Lower leg skin (tissue), 3 donors: ENCODE data around the gene ZIC1.

ENCODE experiments used
- POLR2A ChIP-seq, 2 donors: fragments of 450-650 bp; IDR thresholded peaks; one replicate each; pipeline ENCODE4 v1.6.1; 2016 to 2017; ENCODE audit warnings: antibody characterized with exemption in 2 of 2, mild to moderate bottlenecking in 1 of 2, moderate library complexity in 1 of 2
- TF ChIP-seq, protein P1 (sequence below), 3 donors: fragments of 450-650 bp; IDR thresholded peaks; one replicate each; pipeline ENCODE4 v1.5.1; 2016; ENCODE audit warnings: antibody characterized with exemption in 3 of 3, mild to moderate bottlenecking in 3 of 3, moderate library complexity in 2 of 3

DNA sequence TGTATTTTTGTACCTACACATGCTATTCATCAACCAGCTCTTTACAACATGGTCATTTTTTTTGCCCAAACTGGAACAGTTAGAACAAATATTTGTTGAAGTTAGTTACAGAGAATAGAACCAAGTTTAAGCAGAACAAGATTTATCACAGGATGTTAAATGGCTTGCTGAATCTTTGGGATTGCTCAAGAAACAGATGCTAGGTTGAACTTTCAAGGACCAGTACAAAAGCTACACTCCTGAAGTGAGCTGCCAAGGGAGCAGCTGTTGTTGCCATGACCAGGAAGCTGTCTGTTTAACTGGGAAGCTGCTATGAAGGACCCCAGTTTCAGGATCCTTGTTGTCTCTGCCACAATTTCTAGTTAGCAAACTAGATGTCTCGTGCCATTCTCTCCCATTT is 53.7 kb downstream of the ZIC1 start:
- TF ChIP-seq, protein P1, sequence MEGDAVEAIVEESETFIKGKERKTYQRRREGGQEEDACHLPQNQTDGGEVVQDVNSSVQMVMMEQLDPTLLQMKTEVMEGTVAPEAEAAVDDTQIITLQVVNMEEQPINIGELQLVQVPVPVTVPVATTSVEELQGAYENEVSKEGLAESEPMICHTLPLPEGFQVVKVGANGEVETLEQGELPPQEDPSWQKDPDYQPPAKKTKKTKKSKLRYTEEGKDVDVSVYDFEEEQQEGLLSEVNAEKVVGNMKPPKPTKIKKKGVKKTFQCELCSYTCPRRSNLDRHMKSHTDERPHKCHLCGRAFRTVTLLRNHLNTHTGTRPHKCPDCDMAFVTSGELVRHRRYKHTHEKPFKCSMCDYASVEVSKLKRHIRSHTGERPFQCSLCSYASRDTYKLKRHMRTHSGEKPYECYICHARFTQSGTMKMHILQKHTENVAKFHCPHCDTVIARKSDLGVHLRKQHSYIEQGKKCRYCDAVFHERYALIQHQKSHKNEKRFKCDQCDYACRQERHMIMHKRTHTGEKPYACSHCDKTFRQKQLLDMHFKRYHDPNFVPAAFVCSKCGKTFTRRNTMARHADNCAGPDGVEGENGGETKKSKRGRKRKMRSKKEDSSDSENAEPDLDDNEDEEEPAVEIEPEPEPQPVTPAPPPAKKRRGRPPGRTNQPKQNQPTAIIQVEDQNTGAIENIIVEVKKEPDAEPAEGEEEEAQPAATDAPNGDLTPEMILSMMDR (IDR thresholded peaks at IDR 0.05): no peak
- TF ChIP-seq POLR2A (IDR thresholded peaks at IDR 0.05): no peak
